ENCODE results near the gene OR52R1.
"Not testable (repeated sequence)": the region's sequence is repeated elsewhere in the genome, so short reads cannot be mapped to it uniquely, and the experiment has no call there.

OR52R1 gene

DNA sequence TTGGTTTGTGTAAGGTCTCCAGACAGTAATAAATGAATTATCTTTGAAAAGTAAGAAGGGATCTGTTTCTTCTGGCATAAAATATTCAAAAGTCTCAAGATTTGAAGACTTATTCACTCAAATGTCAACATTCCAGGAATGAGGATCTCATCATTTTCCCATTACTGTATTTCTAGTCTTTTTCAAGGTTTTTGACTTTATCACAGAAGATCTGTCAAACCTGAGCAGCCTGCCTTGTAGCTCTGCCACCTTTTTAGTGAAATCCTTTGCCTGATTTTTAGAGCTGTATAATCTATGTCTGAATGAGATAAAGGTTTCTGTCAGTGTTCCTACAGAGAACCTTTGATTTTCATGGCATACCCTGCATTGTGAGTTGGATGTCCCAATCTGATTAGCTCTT, 21.0 kb upstream of the OR52R1 start:
- Histone ChIP-seq H3K9me3 (ENCODE audit: control extremely low read depth in 1 of 5, control insufficient read depth in 4 of 5, insufficient read depth in 2 of 5, low read depth in 1 of 5, low read length in 4 of 5) (no peaks in the 10 kb centered on the region), H3K27ac (ENCODE audit: insufficient read depth in 1 of 2, low read depth in 1 of 2, low read length in 2 of 2, poor library complexity in 1 of 2, severe bottlenecking in 2 of 2) (no peak overlapping the region), H3K36me3 (ENCODE audit: control insufficient read depth in 4 of 4, insufficient read depth in 4 of 4, low read length in 3 of 4) (no peaks in the 10 kb centered on the region), H3K4me3 (ENCODE audit: control insufficient read depth in 1 of 7, extremely low read depth in 1 of 7, insufficient read depth in 4 of 7, low read depth in 2 of 7, low read length in 6 of 7) (no peak overlapping the region), H3K4me1 (ENCODE audit: control extremely low read depth in 1 of 4, control insufficient read depth in 4 of 4, insufficient read depth in 4 of 4, low read length in 3 of 4) (no peaks in the 10 kb centered on the region), H3K27me3 (replicated peaks in 2 of 5; ENCODE audit: control insufficient read depth in 4 of 5, insufficient read depth in 5 of 5, low read length in 4 of 5) (peaks cover 0 to 2% (median 0%) of the 10 kb centered on the region in 5 experiments)
- DNase-seq, result no peak
- ChIA-PET CTCF (interaction anchor here (0.7 to 3.9 kb wide), 3 partner anchors 180 to 637 kb away, joined by 3 to 38 read pairs (median 3); partner anchors contain the start of gene OR51D1), POLR2A (no interaction called here)

DNA sequence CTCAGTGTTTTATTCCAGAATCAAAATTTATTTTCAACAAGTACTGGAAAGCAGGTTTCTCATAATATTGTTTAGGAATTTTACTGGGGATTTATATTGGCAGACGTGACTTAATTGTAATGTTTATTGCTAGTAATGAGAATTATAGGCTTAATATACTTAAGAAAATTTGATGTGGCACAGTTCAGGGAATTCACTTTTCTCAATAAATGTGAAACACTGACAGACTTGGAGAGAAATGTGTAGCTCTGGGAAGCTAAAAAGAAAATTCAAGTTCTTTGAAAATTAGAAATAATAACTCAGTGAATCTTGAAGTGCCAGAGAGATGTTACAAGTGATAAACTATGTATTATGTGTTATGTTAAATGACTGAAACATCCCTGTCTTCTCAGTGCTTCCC, 16.8 kb upstream of the OR52R1 start, which contains the start of gene OR51F2:
OR51F2 (plus strand) TSS at position 301 of the 400 bp plus-strand sequence. CDS start 101 bp downstream, outside the sequence.
- POLR2A ChIA-PET, result no interaction called here
- no peaks in the 10 kb centered on the region for H3K4me1 ChIP-seq (ENCODE audit: control extremely low read depth in 1 of 4, control insufficient read depth in 4 of 4, insufficient read depth in 4 of 4, low read length in 3 of 4)
- no peaks in the 10 kb centered on the region for H3K36me3 ChIP-seq (ENCODE audit: control insufficient read depth in 4 of 4, insufficient read depth in 4 of 4, low read length in 3 of 4)
- CTCF ChIA-PET, result no interaction called here
- WGBS (ENCODE audit: insufficient coverage), result no CpG with 5 or more reads among the region's 1 CpG
- H3K9me3 ChIP-seq (ENCODE audit: control extremely low read depth in 1 of 5, control insufficient read depth in 4 of 5, insufficient read depth in 2 of 5, low read depth in 1 of 5, low read length in 4 of 5), result no peaks in the 10 kb centered on the region
- DNase-seq, result no peak
- H3K27ac ChIP-seq (ENCODE audit: insufficient read depth in 1 of 2, low read depth in 1 of 2, low read length in 2 of 2, poor library complexity in 1 of 2, severe bottlenecking in 2 of 2), result no peak within 1 kb of the TSS
- no peak within 1 kb of the TSS for H3K4me3 ChIP-seq (ENCODE audit: control insufficient read depth in 1 of 7, extremely low read depth in 1 of 7, insufficient read depth in 4 of 7, low read depth in 2 of 7, low read length in 6 of 7)
- peaks cover 0 to 2% (median 0%) of the 10 kb centered on the region in 5 experiments for H3K27me3 ChIP-seq (replicated peaks in 2 of 5; ENCODE audit: control insufficient read depth in 4 of 5, insufficient read depth in 5 of 5, low read length in 4 of 5)

DNA sequence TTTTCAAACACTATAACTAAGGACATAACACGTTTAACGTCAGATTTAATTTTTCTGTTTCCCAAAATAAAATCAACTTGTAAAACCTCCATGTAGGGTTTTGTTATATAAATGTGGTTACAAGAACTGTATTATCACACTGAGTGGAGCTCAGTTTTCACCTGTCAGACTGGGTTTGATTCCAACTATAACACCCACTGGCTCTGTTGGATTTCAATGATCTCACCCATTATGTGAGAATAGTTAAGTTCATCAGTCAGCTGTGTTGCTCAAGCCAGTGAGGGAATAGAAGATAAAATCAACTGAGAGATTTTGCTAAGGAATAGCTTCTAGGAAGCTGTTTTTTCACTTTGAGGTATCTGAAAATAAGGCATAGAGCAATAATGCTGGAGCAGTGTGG, 5.1 kb upstream of the OR52R1 start:
- ChIA-PET POLR2A (interaction anchor here (0.6 kb wide), 1 partner anchor 152 kb away, joined by 3 read pairs; no protein-coding TSS in a partner anchor), CTCF (no interaction called here)
- H3K4me3 ChIP-seq (ENCODE audit: control insufficient read depth in 1 of 7, extremely low read depth in 1 of 7, insufficient read depth in 4 of 7, low read depth in 2 of 7, low read length in 6 of 7), result no peak overlapping the region
- no peaks in the 10 kb centered on the region for H3K9me3 ChIP-seq (ENCODE audit: control extremely low read depth in 1 of 5, control insufficient read depth in 4 of 5, insufficient read depth in 2 of 5, low read depth in 1 of 5, low read length in 4 of 5)
- DNase-seq, result no peak
- H3K27me3 ChIP-seq (replicated peaks in 2 of 5; ENCODE audit: control insufficient read depth in 4 of 5, insufficient read depth in 5 of 5, low read length in 4 of 5), result no peaks in the 10 kb centered on the region
- no peaks in the 10 kb centered on the region for H3K36me3 ChIP-seq (ENCODE audit: control insufficient read depth in 4 of 4, insufficient read depth in 4 of 4, low read length in 3 of 4)
- H3K27ac ChIP-seq (ENCODE audit: insufficient read depth in 1 of 2, low read depth in 1 of 2, low read length in 2 of 2, poor library complexity in 1 of 2, severe bottlenecking in 2 of 2), result no peak overlapping the region
- no peaks in the 10 kb centered on the region for H3K4me1 ChIP-seq (ENCODE audit: control extremely low read depth in 1 of 4, control insufficient read depth in 4 of 4, insufficient read depth in 4 of 4, low read length in 3 of 4)
- WGBS (ENCODE audit: insufficient coverage), result no CpG with 5 or more reads among the region's 2 CpGs

DNA sequence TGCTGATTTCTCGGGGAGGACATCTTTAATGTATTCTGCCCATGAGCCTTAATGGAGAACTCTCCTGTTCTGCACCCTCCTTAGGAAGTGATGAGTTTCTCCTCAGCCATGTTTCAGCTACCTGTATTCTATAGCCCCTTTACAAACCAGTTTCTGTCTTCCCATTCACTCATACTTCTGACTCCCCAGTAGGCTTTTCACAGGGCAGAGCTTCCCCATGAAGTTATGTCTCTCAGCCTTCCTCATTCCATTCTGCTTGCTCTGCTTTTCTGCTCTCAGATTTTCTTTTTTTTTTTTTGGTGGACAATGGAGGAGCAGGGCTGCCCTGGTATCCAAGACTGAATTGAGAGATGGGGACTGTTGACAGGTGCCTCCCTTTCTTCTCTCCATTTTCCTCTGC, 4.3 kb upstream of the OR52R1 start:
- Histone ChIP-seq H3K36me3 (ENCODE audit: control insufficient read depth in 4 of 4, insufficient read depth in 4 of 4, low read length in 3 of 4) (no peaks in the 10 kb centered on the region), H3K4me1 (ENCODE audit: control extremely low read depth in 1 of 4, control insufficient read depth in 4 of 4, insufficient read depth in 4 of 4, low read length in 3 of 4) (no peaks in the 10 kb centered on the region), H3K27me3 (replicated peaks in 2 of 5; ENCODE audit: control insufficient read depth in 4 of 5, insufficient read depth in 5 of 5, low read length in 4 of 5) (no peaks in the 10 kb centered on the region), H3K9me3 (ENCODE audit: control extremely low read depth in 1 of 5, control insufficient read depth in 4 of 5, insufficient read depth in 2 of 5, low read depth in 1 of 5, low read length in 4 of 5) (no peaks in the 10 kb centered on the region), H3K4me3 (ENCODE audit: control insufficient read depth in 1 of 7, extremely low read depth in 1 of 7, insufficient read depth in 4 of 7, low read depth in 2 of 7, low read length in 6 of 7) (no peak overlapping the region), H3K27ac (ENCODE audit: insufficient read depth in 1 of 2, low read depth in 1 of 2, low read length in 2 of 2, poor library complexity in 1 of 2, severe bottlenecking in 2 of 2) (no peak overlapping the region)
- WGBS (ENCODE audit: insufficient coverage), result 88% methylated on average over 1 of the region's 1 CpG
- POLR2A ChIA-PET, result no interaction called here
- CTCF ChIA-PET, result no interaction called here
- DNase-seq, result no peak

DNA sequence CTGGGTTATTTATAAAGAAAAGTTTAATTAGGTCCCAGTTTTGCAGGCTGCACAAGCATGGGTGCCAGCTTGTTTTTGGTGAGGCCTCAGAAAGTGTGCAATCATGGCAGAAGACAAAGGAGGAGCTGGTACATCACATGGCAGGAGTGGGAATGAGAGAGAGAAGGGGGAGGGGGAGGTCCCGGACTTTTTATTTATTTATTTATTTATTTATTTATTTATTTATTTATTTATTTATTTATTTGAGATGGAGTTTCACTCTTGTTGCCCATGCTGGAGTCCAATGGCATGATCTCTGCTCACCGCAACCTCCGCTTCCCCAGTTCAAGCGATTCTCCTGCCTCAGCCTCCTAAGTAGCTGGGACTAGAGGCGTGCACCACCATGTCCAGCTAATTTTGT, 2.9 kb downstream of the OR52R1 start:
- POLR2A ChIA-PET; H3K27ac ChIP-seq (ENCODE audit: insufficient read depth in 1 of 2, low read depth in 1 of 2, low read length in 2 of 2, poor library complexity in 1 of 2, severe bottlenecking in 2 of 2); H3K36me3 ChIP-seq (ENCODE audit: control insufficient read depth in 4 of 4, insufficient read depth in 4 of 4, low read length in 3 of 4); H3K4me1 ChIP-seq (ENCODE audit: control extremely low read depth in 1 of 4, control insufficient read depth in 4 of 4, insufficient read depth in 4 of 4, low read length in 3 of 4); H3K27me3 ChIP-seq (replicated peaks in 2 of 5; ENCODE audit: control insufficient read depth in 4 of 5, insufficient read depth in 5 of 5, low read length in 4 of 5); H3K9me3 ChIP-seq (ENCODE audit: control extremely low read depth in 1 of 5, control insufficient read depth in 4 of 5, insufficient read depth in 2 of 5, low read depth in 1 of 5, low read length in 4 of 5); H3K4me3 ChIP-seq (ENCODE audit: control insufficient read depth in 1 of 7, extremely low read depth in 1 of 7, insufficient read depth in 4 of 7, low read depth in 2 of 7, low read length in 6 of 7); DNase-seq; CTCF ChIA-PET: not testable (repeated sequence)
- WGBS (ENCODE audit: insufficient coverage), result 93% methylated on average over 4 of the region's 5 CpGs

DNA sequence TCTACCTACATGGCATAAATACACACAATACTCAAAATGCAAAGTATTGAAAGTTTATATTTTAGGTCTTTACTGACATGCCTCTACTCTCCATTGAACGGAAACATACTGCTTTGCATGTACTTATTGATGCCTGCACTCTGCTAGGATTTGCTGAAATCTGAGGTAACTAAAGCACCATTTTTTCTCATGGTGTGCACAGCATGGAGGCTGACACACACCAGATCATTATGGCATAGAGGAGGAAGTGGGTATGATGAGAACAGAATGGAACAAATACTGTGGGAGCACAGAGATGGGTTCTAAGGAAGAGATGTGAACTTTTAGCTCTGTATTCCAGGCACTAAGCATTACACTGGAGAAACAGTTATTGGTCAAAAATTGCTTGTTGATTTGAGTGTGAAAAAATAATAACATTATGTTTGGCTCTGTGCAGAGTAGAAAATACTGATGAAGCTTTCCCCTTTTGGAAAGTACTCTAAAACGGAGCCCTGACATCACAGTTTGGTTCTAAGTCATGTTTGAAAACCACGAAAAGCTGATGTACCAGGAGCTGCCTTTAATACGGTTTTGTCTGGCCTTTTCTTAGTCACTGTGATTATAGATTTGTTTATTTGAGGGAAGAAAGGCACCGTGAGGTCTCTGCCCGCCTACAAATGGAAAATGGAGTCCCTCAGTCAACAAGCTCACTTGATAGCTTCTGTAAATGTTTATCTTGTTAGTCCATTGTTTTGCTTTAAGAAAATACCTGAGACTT, 5.6 kb downstream of the OR52R1 start:
- H3K4me1 ChIP-seq (ENCODE audit: control extremely low read depth in 1 of 4, control insufficient read depth in 4 of 4, insufficient read depth in 4 of 4, low read length in 3 of 4), result no peaks in the 10 kb centered on the region
- H3K36me3 ChIP-seq (ENCODE audit: control insufficient read depth in 4 of 4, insufficient read depth in 4 of 4, low read length in 3 of 4), result no peaks in the 10 kb centered on the region
- H3K9me3 ChIP-seq (ENCODE audit: control extremely low read depth in 1 of 5, control insufficient read depth in 4 of 5, insufficient read depth in 2 of 5, low read depth in 1 of 5, low read length in 4 of 5), result no peaks in the 10 kb centered on the region
- ChIA-PET CTCF (interaction anchor here (0.6 kb wide), 1 partner anchor 930 kb away, joined by 3 read pairs; no protein-coding TSS in a partner anchor), POLR2A (no interaction called here)
- 100% methylated on average over 3 of the region's 6 CpGs for WGBS (ENCODE audit: insufficient coverage)
- no peak for DNase-seq
- H3K27ac ChIP-seq (ENCODE audit: insufficient read depth in 1 of 2, low read depth in 1 of 2, low read length in 2 of 2, poor library complexity in 1 of 2, severe bottlenecking in 2 of 2), result no peak overlapping the region
- H3K27me3 ChIP-seq (replicated peaks in 2 of 5; ENCODE audit: control insufficient read depth in 4 of 5, insufficient read depth in 5 of 5, low read length in 4 of 5), result no peaks in the 10 kb centered on the region
- no peak overlapping the region for H3K4me3 ChIP-seq (ENCODE audit: control insufficient read depth in 1 of 7, extremely low read depth in 1 of 7, insufficient read depth in 4 of 7, low read depth in 2 of 7, low read length in 6 of 7)

DNA sequence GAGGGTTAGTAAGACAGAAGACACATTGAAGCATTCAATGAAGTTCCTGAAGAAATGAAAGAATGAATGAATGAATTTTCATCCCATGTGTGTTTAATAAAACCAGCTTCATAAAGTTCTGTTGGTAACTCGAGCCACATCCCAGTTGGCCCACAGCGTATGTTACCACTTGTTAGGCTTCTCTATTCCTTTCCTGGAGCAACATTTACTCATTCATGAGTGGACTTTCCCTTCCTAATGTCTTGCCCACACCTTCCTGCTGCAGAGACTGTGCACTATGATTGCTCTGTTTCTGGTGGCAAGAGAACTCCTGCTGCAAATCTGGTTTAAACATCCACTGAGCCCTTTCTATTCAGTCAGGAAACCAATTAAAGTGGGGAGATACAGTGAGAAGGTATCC, 7.0 kb downstream of the OR52R1 start:
- Histone ChIP-seq H3K9me3 (ENCODE audit: control extremely low read depth in 1 of 5, control insufficient read depth in 4 of 5, insufficient read depth in 2 of 5, low read depth in 1 of 5, low read length in 4 of 5) (no peaks in the 10 kb centered on the region), H3K27ac (ENCODE audit: insufficient read depth in 1 of 2, low read depth in 1 of 2, low read length in 2 of 2, poor library complexity in 1 of 2, severe bottlenecking in 2 of 2) (no peak overlapping the region), H3K4me1 (ENCODE audit: control extremely low read depth in 1 of 4, control insufficient read depth in 4 of 4, insufficient read depth in 4 of 4, low read length in 3 of 4) (no peaks in the 10 kb centered on the region), H3K36me3 (ENCODE audit: control insufficient read depth in 4 of 4, insufficient read depth in 4 of 4, low read length in 3 of 4) (no peaks in the 10 kb centered on the region), H3K4me3 (ENCODE audit: control insufficient read depth in 1 of 7, extremely low read depth in 1 of 7, insufficient read depth in 4 of 7, low read depth in 2 of 7, low read length in 6 of 7) (no peak overlapping the region), H3K27me3 (replicated peaks in 2 of 5; ENCODE audit: control insufficient read depth in 4 of 5, insufficient read depth in 5 of 5, low read length in 4 of 5) (no peaks in the 10 kb centered on the region)
- WGBS (ENCODE audit: insufficient coverage), result 57% methylated on average over 1 of the region's 2 CpGs
- CTCF ChIA-PET, result no interaction called here
- no peak for DNase-seq
- POLR2A ChIA-PET, result no interaction called here
